ENCODE measurements around the gene IL12B.
"Not testable (repeated sequence)": the region's sequence is repeated elsewhere in the genome, so short reads cannot be mapped to it uniquely, and the experiment has no call there.

IL12B gene

DNA sequence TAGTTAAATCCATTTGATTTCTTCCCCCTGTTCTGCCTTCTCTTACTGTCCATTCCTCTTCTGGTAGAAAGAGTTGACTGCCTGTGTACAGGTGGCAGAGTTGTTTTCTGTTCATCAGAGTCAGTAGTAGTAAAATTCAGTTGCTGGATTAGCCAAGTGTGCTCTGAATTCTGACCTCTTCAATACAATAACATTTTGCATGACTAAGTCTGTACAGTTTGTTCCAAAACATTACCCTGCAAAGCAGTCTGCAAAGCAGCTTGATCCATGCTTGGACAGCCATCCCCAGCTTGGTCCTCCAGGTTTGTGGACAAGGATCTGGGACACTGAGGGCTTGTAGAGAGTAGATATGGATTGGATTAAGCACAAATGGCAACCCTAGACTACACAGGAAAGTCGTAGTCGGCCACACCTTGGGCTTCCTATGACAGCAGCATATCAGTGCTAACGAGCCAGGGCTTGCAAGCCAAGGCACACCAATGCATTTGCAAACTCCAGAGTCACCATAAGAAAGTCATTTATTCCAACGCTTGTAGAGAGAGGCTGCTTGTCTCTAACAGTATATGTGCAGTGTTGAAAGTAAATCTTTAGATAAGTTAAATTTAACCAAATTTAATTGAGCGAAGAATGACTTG is 25.2 kb downstream of the IL12B start:
- Histone ChIP-seq H3K4me3 (no peak overlapping the region), H3K27ac (no peak overlapping the region)
- DNase-seq (ENCODE audit: low spot score), result no peak
- TF ChIP-seq, protein P1, sequence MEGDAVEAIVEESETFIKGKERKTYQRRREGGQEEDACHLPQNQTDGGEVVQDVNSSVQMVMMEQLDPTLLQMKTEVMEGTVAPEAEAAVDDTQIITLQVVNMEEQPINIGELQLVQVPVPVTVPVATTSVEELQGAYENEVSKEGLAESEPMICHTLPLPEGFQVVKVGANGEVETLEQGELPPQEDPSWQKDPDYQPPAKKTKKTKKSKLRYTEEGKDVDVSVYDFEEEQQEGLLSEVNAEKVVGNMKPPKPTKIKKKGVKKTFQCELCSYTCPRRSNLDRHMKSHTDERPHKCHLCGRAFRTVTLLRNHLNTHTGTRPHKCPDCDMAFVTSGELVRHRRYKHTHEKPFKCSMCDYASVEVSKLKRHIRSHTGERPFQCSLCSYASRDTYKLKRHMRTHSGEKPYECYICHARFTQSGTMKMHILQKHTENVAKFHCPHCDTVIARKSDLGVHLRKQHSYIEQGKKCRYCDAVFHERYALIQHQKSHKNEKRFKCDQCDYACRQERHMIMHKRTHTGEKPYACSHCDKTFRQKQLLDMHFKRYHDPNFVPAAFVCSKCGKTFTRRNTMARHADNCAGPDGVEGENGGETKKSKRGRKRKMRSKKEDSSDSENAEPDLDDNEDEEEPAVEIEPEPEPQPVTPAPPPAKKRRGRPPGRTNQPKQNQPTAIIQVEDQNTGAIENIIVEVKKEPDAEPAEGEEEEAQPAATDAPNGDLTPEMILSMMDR (IDR thresholded peaks at IDR 0.05), result no peak

DNA sequence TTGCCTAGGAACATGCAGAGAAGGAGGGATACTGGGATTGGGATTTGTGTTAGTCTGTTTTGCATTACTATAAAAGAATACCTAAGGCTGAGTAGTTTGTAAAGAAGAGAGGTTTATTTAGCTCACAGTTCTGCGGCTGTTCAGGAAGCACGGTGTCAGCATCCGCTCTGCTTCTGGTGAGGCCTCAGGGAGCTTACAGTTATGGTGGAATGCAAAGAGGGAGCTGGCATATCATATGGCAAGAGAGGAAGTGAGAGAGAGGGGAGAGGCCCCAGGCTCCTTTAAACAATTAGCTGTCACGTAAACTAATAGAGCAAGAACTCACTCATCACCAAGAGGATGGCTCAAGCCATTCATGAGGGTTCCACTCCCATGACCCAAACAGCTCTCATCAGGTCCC is 27.0 kb downstream of the IL12B start:
- DNase-seq (ENCODE audit: low spot score), result no peak
- H3K27ac ChIP-seq, result no peak overlapping the region
- TF ChIP-seq, protein P1 (IDR thresholded peaks at IDR 0.05), result no peak
- H3K4me3 ChIP-seq, result no peak overlapping the region

DNA sequence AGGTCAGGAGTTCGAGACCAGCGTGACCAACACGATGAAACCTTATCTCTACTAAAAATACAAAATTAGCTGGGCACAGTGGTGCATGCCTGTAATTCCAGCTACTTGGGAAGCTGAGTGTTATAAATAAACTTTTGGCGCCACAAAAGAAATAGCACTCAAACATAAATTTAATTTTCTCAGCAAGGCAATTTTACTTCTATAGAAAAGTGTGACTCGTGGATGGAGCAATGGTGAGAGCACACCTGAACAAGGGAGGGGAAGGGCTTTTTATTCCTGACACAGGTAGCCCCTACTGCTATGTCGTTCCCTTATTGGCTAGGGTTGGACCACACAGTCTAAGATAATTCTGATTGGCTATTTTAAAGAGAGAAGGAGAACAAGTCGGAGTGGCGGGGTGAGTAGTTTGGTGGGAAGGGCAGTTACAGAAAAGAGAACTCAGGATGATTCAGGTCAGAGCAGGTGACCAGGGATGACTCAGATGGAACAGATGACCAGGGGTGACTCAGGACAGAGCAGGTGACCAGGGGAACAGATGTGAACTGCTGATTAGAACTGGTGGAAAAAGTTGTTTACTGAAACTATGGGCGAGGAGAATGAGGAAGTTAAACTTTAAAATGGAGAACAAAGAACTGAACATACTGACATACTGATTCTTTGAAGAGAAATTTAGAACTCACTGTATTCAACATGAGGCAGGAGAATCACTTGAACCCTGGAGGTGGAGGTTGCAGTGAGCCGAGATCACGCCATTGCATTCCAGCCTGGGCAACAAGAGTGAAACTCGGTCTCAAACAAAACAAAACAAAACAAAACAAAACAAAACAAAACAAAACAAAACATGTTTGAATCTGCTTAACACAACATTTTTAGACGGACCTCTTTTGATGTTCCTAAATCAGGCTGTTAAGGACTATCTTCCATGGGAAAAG is 28.1 kb downstream of the IL12B start:
- not testable (repeated sequence) for H3K27ac ChIP-seq; H3K4me3 ChIP-seq; DNase-seq (ENCODE audit: low spot score)

DNA sequence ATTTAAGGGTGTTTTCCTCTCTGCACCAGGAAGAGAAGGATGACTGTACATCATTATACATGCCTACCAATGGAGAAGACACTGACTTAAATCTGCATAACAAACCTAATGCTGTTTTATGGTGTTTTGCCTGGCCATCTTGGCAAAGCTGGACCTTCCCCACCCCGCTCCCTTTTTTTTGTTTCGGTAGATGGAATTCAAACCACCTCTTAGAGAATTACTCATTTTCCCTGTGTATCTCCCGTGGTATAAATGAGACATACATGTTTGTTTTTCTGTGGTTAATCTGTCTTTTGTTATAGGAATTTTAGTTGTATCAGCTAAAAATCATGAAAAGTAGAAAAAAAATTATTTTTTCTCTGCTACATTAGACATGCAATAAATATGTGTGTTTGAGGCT is 28.8 kb downstream of the IL12B start:
- TF ChIP-seq, protein P1 (IDR thresholded peaks at IDR 0.05), result no peak
- no peak overlapping the region for H3K4me3 ChIP-seq
- DNase-seq (ENCODE audit: low spot score), result no peak
- H3K27ac ChIP-seq, result no peak overlapping the region

DNA sequence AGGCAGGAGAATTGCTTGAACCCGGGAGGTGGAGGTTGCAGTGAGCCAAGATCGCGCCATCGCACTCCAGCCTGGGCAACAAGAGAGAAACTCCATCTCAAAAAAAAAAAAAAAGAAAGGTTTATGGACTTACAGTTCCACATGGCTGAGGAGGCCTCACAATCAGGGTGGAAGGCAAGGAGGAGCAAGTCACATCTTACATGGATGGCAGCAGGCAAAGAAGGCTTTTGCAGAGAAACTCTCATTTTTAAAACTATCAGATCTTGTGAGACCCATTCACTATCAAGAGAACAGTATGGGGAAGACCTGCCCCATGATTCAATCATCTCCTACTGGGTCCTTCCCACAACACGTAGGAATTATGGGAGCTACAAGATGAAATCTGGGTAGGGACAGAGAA is 33.0 kb downstream of the IL12B start:
- not testable (repeated sequence) for H3K4me3 ChIP-seq; DNase-seq (ENCODE audit: low spot score); H3K27ac ChIP-seq

DNA sequence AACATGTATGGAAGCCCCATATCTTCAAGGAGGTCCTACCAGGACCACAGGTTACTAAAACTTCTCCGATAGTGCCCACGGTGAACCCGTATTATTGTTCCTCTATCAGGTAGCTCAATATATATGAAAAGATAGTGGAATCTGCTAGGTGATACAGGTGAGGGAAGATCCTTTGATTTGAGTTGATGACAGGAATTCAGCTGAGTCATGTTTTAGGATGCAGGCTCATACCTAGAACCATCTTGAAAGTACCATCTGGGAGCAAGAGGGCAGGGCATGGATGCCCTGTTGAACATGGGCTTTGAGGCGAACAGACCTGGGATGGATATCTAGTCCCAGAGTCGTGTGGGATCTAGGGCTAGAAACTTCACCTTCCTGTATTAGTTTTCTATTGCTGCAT is 35.4 kb downstream of the IL12B start:
- H3K4me3 ChIP-seq, result no peak overlapping the region

DNA sequence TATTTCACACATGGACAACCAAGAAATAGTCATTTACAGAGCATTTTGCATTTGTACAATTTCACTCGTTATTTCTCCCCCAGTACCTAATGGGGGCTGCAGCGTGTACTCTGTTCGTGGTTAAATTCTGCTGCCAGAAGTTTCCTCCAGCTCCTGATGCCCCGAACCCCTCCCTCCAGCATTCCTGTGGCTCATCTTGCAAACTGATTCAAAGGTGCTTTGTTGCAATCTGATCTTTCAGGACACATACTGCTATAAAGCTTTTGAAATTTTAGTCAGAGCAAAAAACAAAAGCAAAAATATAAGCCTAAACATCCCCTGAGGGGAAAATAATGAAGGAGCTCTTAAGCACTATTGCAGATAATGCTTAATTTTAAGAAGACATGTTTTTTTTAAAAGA is 39.5 kb downstream of the IL12B start:
- no peak for DNase-seq (ENCODE audit: low spot score)
- Histone ChIP-seq H3K27ac (no peak overlapping the region), H3K4me3 (no peak overlapping the region)
- TF ChIP-seq, protein P1 (IDR thresholded peaks at IDR 0.05), result no peak

More for the DNA sequence above, 35.4 kb downstream of the IL12B start:
- TF ChIP-seq, protein P1 (IDR thresholded peaks at IDR 0.05), result no peak
- no peak overlapping the region for H3K27ac ChIP-seq
- DNase-seq (ENCODE audit: low spot score), result no peak

Measured in coronary artery (tissue), 2 donors.